RPMI7951 (cell line): ENCODE measurements around the gene C10orf71. TPM values are rescaled to one million over a fixed set of nuclear protein-coding genes. Genes with fewer than 3 reads are reported as not detected.

Experiments
- DNase-seq: peaks from one replicate; pipeline ENCODE4 v3.0.0-alpha.2; 2012; ENCODE audit warnings: low read depth
- total RNA-seq: library from RNA; depleted of rRNA; stranded (reverse); fragments of >200 nt; shearing (Covaris generic); gene quantifications from 2 replicates; pipeline ENCODE4 v1.2.3, GENCODE V29; 2014

The C10orf71 gene
- total RNA-seq, 1 experiment from 2014 or later = not detected

GRCh38 chr10:49295297-49295696 lies 3.7 kb upstream of the C10orf71 start:
- DNase-seq = no peak

DNA sequence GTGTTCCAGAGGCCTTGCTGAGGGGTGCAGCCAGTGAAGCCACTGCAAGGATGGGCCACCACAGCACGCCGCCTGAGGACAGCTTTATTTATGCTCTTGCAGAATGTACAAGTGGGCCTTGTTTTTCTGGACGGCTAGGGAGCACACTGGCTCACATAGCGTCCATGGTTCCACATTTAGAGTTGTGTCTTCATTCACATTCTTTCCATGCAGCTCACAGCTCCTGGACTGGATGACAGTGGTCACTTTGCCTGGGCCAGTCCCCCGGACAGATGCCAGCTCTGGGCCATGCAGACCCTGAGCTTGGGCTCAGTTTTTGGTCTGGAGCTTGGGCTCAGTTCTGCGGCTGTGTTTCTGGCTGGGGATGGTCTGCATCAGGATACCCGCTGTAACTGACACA lies 2.6 kb upstream of the C10orf71 start:
- DNase-seq = no peak

DNA sequence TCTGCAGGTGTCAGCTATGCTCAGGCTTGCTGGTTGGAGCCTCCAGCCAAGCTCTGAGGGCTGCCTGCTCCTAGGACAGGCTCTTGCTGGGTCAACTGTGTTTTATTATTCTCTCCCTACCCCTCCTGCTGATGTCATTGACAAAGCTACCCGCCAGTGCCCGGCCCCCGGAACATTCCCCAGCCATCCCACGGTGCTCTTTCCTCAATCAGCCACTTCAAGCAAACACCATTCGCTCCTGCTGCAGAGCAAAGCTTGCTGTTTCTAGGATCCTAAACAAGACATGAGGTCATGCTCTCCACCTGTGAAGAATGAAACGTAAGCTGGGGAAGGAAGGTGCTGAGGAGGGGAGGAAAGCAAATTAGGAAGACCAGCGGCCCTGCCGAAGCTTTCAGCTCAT lies 2.1 kb upstream of the C10orf71 start:
- no peak for DNase-seq

DNA sequence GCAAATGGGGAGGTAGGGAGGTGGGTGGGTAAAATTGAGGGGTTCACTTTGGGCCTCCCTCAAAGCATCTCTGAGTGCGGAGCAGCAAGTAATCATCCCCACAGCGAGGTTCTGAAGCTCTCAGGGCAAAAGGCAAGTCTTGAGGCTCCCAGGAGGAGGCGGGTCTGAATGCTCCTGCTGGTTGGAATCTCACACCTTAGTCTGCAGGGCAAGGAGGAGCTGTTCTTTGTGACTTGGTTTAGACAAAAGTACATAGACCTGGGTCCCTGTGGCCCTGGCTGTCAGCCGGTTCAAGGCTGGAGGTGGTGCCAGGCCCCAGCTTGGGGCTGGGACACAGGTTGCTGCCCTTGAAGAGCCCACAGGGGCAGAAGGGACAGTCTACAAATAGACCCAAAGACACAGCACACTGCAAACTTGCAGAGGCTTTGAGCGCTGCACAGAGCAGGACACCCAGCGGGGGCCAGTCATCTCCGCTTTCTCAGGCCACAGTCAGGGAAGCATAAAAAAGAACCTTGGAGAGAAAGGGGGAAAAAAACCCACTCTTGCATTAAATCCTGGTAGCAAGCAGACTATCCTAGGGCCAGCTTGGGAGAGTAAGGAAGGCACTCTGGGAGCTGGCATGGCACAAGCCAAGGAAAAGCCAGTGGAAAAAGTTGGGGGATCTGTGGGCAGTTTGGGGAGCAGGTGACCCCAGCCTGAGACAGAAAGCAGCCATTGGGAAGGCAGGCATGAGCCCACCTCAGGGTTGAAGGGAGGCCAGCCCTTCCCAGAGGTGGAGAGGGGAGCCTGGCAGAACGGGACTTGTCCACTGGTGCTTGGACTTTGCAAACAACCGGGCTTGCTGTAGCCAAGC lies 926 bp upstream of the C10orf71 start:
- no peak for DNase-seq

DNA sequence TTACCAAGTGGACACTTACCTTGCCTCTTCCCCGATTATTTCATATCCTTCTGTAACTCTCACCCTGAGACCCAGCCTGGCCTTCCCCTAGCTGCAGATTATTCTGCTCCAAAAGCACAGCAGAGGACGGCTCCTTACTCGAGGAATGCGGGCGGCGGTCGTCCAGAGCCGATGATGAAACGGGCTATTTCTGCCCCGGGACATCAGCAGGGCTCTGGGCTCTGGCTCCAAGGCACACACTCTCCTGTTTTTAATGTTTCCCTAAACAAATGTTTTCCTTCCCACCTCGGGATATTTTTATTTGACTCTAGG lies 343 bp upstream of the C10orf71 start:
- no peak for DNase-seq

DNA sequence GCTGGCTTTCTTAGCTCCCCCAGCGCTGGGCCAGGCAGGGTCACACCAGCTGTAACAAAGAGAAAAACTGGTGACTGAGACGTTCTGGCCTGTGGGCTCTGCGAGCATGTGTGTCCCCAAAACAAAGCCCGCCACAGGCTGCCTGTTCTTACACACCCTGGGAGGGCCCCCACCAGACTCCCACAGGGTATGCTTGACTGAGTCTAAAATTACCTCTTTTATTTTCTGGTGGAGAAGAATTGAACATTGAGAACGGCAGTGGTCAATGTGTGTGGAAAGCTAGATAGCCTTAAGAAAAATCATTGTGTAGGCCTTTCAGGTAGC lies 808 bp downstream of the C10orf71 start:
- no peak for DNase-seq

- DNase-seq = no peak
These were observed 1.4 kb downstream of the C10orf71 start for GRCh38 chr10:49300140-49300974.

DNA sequence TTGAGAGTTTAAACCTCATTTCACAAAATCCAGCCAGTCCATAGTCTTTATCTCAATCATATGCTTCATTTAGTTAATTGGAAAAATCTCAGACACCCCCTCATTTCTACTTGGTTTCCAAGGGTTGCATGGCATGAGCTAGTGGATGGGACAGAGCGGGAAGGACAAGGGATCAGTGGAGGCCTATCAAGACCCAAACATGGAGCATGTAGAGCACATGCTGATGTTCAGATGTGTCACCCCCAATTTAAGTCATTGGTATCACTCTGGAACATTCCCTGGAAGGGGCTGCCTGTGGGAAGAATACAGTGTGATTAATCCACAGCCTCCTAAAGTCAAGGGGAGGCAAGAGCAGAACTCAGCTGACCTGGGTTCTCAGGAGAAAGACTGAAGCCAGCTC lies 2.3 kb downstream of the C10orf71 start:
- no peak for DNase-seq

DNA sequence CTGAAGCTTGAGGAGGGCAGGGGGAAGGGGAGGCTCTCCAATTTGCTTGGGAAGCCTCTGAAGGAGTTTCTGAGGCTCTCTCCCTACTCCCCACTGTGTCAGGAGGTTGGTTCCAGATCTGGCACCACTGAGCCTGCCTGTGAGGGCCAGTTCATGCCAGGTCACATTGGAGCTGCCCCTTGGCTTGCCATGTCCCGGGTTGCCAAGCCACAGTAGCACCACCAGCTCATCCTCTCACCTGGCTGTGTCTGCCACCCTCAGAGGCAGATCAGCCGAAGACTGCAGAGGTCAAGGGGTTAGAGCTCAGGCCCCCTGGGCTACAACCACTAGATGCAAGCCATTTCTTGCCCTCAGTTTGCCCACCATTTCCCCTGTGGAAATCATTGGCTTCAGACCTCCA lies 3.1 kb downstream of the C10orf71 start:
- no peak for DNase-seq

DNA sequence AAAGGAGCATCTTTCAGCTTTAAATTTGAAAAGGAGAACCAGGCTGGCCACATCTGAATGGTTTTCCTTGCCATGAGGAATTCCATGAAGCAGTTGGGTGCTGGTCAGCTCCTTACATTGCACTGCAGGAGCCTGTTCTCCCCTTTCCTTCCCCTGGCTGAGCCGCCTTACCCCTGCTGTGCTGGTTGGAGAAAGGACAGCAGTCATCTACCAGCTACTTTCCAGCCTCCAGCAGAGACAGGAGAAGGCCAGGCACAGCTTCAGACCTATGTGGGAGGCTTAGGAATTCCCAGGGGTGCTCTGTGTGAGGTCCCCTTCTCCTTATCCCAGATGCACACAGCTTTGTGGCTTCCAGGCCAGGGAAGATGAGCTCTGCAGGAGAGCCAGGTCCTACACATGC lies 4.7 kb downstream of the C10orf71 start:
- no peak for DNase-seq

GRCh38 chr10:49304137-49304536 lies 5.2 kb downstream of the C10orf71 start:
- no peak for DNase-seq

DNA sequence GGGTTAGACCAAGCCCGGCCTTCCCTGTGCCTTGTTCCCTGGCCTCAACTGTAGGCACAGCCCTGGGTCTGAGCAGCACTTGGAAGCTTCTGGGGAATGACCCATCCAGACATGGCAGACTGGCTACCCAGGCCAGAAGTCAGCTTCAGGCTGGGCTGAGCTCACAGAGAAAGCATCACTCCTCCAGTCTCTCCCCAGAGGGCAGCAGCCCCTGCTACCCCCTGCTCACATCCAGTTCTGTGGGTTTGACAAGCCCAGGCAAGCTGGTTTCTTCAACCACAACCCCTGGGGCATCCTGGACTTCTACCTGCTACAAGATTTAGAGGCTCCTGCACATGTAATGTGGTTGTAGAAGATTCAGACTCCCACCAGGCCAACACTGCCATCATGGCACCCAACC lies 9.0 kb downstream of the C10orf71 start:
- no peak for DNase-seq

- no peak for DNase-seq
These were observed 9.9 kb downstream of the C10orf71 start for GRCh38 chr10:49308881-49309280.

GRCh38 chr10:49309691-49310411 lies 10.9 kb downstream of the C10orf71 start:
- no peak for DNase-seq

DNA sequence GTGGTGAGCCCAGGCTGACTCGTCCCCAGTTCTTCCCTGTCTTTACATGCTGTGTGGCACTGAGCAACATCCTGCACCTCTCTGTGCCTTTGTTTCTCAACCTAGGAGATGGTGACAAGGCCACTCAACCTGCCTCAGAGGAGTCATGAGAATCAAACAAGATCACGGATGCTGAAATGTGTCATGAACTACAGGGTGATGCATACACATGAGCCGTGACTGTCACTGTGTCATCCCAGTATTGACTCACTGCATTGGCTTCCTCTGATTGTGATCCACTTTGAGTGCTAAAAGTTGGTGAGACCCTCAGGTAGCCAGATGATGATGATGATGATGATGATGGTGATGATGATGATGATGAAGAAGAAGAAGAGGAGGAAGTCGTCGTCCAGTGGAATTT lies 11.5 kb downstream of the C10orf71 start:
- DNase-seq = no peak

DNA sequence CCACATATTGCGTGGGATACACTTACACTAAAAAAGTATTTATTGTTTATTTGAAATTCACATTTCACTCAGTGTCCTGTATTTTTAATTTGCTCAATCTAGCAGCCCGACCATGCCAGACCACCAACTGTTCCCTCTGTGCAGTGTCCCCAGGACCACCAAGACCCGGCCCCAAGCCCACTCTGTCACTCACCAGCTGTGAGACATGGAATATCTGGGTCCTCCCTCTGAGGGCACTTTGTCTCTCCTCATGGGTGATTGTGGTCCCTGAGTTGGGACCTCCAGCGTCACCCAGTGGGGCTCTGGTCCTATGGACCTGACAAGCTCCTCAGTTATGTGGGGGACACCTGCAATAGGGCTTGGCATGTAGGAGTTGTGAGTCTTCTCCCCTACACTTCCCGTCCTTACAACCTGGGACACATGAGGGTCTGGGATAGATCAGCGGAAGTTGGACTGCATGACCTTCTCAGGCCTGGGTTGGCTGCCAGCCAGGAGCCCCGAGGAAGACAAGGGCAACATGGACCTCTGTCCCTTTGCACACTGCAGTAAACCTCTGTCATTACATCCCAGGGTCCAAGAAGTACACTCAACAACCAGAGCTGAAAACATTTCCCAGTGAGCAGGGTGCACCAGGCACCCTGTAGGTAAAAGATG lies 12.1 kb downstream of the C10orf71 start:
- no peak for DNase-seq

DNA sequence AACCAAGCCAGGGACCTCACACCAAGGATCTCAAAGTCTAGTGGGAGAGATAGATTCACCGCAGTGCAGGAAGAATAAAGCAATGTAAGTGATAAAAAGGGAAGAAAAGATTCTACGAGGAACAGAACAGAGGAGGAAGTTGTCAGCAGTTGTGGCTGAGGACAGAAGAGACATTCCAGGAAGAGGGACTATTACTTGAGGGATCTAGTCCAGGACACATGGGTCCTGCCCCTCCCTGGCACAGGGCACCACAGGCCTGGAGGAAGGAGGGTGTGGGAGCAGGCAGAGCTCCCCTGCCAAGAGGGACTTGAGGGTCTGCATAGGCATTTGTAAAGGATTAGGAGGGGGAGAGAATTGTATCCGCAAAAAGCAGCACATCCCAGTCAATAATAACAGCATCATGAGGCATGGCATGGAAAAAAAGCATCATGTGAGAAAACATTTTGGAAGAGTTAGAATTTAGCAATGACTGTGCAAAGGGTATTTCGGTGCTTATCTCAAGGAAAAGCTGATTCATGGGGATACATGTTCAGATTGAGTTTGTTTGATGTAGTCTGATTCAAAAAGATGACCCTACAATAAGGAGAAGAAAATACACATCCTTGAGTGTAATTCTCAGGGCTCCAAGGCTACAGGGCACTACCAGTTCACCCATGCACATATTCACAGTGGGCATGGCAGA lies 12.7 kb downstream of the C10orf71 start:
- no peak for DNase-seq

DNA sequence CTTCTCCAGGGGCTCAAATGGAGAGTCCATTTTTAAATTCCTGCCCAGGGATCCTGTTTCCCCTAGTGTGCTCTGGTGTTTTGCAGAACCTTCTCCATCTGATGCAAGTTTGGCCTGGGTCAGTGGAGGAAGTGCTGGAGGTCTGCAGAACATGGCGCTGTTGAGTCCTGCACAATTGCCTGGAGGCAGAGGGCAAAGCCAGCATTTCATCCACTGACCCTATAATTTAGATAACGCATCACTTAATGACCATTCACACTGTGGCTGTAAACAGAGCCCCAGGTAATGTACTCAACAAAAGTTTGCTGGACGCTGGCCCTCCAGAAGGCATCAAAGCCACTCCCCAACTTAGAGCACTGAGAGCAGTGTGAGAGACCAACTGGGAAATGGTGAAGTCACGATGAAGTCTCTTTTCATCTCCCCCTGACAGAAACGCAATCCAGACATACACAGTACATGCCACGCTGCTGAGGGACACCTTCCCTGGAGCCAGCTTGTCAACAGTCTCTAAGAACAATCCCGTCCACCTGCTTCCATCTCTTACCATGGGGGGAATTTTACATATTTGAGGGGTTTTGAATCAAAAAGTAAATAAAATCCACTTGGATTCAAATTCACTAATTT lies 13.4 kb downstream of the C10orf71 start:
- DNase-seq = no peak

GRCh38 chr10:49313501-49314070 lies 14.6 kb downstream of the C10orf71 start:
- DNase-seq = no peak

DNA sequence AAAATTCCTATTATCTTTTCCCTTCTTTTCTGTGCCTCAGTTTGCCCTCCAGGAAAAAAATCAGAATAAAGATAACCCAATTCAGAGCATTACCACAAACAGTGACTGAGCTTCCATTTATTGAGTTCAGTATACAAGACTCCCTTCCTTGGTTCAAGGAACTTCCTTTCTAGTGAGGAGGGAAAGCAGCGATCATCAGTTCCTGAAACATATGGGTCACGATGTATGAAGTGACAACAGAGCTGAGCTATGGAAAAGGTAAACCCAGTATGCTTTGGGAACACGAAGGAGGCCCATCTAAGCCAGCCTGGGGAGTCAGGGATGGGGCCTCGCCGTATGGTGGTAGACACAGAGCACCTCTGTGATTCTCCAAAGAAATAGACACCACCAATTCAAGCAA lies 15.8 kb downstream of the C10orf71 start:
- DNase-seq = no peak

GRCh38 chr10:49318028-49318427 lies 19.1 kb downstream of the C10orf71 start:
- no peak for DNase-seq
